SK-N-SH (cell line): ENCODE measurements around the gene HSPA1L.

Experiments used
- CHD2 ChIP-seq: fragments of 150-350 bp; IDR thresholded peaks from 2 replicates; pipeline ENCODE4 v1.6.1; 2018; ENCODE audit warnings: low read length; ENCODE audit not compliant: partially characterized antibody
- EP300 ChIP-seq, 2 experiments: IDR thresholded peaks; 2 replicates each; pipeline versions ENCODE4 v1.4.0 to v1.6.1; 2012; ENCODE audit warnings: borderline replicate concordance in 1 of 2, low read depth in 1 of 2, low read length in 1 of 2
- EZH2phosphoT487 ChIP-seq: fragments of 200-600 bp; sonication (generic); IDR thresholded peaks from 2 replicates; pipeline ENCODE4 v1.6.1; 2017; ENCODE audit warnings: low read depth, mixed run types, mild to moderate bottlenecking, antibody characterized with exemption, moderate library complexity, borderline replicate concordance
- FOXJ3 ChIP-seq: sonication (generic); formaldehyde crosslinking; IDR thresholded peaks from 2 replicates; pipeline ENCODE4 v1.5.1; 2020; ENCODE audit warnings: mild to moderate bottlenecking, missing genetic modification reagents
- NFIC ChIP-seq: IDR thresholded peaks from 2 replicates; pipeline ENCODE4 v1.4.0; 2012; ENCODE audit warnings: borderline replicate concordance
- NRF1 ChIP-seq: IDR thresholded peaks from 2 replicates; pipeline ENCODE4 v1.6.1; 2012; ENCODE audit warnings: low read depth, mild to moderate bottlenecking, low read length
- POLR2AphosphoS5 ChIP-seq: IDR thresholded peaks from 2 replicates; pipeline ENCODE4 v1.6.1; 2012; ENCODE audit warnings: low read depth, low read length
- RAD21 ChIP-seq: IDR thresholded peaks from 2 replicates; pipeline ENCODE4 v1.6.1; 2012; ENCODE audit warnings: mild to moderate bottlenecking, low read length
- SMC3 ChIP-seq: IDR thresholded peaks from 2 replicates; pipeline ENCODE4 v1.6.1; 2012; ENCODE audit warnings: low read depth, low read length, improper control_type of control experiment
- TF ChIP-seq, protein P1 (sequence below): fragments of 200-600 bp; sonication (generic); IDR thresholded peaks from 2 replicates; pipeline ENCODE4 v1.6.1; 2017; ENCODE audit warnings: antibody characterized with exemption, mild to moderate bottlenecking, moderate library complexity
- TF ChIP-seq, protein P2 (sequence below): fragments of 150-350 bp; IDR thresholded peaks from 2 replicates; pipeline ENCODE4 v1.6.1; 2016; ENCODE audit warnings: mild to moderate bottlenecking, low read depth, low read length
- TF ChIP-seq, protein P3 (sequence below): IDR thresholded peaks from 2 replicates; pipeline ENCODE4 v1.4.0; 2012; ENCODE audit warnings: low read depth, borderline replicate concordance
- TF ChIP-seq, protein P4 (sequence below): IDR thresholded peaks from 2 replicates; pipeline ENCODE4 v1.4.0; 2012; ENCODE audit warnings: low read depth, borderline replicate concordance
- TF ChIP-seq, protein P5 (sequence below): IDR thresholded peaks from 2 replicates; pipeline ENCODE4; 2012

DNA sequence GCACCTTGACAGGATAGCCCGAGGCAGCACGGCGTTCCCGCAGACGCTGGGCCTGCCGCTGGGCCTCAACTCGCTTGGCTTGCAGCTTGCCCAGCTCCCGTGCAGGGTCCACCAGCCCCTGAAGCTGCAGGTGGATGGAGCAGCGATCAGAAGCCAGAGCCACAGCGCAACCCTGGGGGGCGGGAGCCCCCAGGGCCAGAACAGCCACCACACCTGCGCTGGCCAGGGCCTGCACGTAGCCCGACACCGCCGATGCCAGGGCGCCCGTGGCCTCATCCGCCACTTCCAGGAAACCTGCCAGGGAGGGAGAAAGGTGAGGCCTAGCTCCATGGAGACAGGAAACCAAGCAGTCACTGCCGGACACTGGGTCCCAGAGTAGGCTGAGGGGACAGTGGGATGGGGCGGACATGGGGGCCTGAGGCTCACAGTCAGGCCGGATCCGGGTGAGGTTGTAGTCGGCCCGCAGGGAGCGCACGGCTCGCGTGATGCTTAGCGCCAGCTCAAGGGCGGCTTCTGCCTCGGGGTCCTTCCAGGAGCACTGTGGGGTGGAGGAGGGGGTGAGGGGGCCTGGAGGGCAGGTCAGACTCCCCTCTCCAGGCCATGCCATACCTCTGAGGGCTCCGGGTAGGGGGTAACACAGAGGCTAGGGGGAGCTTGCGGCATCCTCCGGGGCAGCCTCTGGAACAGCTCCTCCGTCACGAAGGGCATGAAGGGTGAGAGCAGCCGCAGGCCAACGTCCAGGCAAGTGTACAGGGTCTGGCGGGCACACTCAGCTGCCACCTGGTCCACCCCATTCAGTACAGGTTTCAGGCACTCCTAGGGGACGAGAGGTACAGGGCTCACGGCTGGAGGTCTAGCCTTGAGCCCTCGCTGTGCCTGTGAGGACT lies 35.8 kb downstream of the HSPA1L start:
- TF ChIP-seq, protein P1, sequence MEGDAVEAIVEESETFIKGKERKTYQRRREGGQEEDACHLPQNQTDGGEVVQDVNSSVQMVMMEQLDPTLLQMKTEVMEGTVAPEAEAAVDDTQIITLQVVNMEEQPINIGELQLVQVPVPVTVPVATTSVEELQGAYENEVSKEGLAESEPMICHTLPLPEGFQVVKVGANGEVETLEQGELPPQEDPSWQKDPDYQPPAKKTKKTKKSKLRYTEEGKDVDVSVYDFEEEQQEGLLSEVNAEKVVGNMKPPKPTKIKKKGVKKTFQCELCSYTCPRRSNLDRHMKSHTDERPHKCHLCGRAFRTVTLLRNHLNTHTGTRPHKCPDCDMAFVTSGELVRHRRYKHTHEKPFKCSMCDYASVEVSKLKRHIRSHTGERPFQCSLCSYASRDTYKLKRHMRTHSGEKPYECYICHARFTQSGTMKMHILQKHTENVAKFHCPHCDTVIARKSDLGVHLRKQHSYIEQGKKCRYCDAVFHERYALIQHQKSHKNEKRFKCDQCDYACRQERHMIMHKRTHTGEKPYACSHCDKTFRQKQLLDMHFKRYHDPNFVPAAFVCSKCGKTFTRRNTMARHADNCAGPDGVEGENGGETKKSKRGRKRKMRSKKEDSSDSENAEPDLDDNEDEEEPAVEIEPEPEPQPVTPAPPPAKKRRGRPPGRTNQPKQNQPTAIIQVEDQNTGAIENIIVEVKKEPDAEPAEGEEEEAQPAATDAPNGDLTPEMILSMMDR, result no peak
- TF ChIP-seq EZH2phosphoT487, result no peak
- no peak for TF ChIP-seq NRF1
- no peak for TF ChIP-seq RAD21
- TF ChIP-seq, protein P2, sequence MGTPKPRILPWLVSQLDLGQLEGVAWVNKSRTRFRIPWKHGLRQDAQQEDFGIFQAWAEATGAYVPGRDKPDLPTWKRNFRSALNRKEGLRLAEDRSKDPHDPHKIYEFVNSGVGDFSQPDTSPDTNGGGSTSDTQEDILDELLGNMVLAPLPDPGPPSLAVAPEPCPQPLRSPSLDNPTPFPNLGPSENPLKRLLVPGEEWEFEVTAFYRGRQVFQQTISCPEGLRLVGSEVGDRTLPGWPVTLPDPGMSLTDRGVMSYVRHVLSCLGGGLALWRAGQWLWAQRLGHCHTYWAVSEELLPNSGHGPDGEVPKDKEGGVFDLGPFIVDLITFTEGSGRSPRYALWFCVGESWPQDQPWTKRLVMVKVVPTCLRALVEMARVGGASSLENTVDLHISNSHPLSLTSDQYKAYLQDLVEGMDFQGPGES, result no peak
- no peak for TF ChIP-seq NFIC
- TF ChIP-seq FOXJ3 (CRISPR knock-in tag), result no peak
- TF ChIP-seq EP300 (IDR thresholded peaks at IDR 0.05; ENCODE audit: borderline replicate concordance in 1 of 2, low read depth in 1 of 2, low read length in 1 of 2), result no peak
- no peak for TF ChIP-seq CHD2
- TF ChIP-seq, protein P3, sequence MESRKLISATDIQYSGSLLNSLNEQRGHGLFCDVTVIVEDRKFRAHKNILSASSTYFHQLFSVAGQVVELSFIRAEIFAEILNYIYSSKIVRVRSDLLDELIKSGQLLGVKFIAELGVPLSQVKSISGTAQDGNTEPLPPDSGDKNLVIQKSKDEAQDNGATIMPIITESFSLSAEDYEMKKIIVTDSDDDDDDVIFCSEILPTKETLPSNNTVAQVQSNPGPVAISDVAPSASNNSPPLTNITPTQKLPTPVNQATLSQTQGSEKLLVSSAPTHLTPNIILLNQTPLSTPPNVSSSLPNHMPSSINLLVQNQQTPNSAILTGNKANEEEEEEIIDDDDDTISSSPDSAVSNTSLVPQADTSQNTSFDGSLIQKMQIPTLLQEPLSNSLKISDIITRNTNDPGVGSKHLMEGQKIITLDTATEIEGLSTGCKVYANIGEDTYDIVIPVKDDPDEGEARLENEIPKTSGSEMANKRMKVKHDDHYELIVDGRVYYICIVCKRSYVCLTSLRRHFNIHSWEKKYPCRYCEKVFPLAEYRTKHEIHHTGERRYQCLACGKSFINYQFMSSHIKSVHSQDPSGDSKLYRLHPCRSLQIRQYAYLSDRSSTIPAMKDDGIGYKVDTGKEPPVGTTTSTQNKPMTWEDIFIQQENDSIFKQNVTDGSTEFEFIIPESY, result no peak
- no peak for TF ChIP-seq SMC3
- TF ChIP-seq, protein P4, sequence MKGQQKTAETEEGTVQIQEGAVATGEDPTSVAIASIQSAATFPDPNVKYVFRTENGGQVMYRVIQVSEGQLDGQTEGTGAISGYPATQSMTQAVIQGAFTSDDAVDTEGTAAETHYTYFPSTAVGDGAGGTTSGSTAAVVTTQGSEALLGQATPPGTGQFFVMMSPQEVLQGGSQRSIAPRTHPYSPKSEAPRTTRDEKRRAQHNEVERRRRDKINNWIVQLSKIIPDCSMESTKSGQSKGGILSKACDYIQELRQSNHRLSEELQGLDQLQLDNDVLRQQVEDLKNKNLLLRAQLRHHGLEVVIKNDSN, result no peak
- no peak for TF ChIP-seq POLR2AphosphoS5
- TF ChIP-seq, protein P5, sequence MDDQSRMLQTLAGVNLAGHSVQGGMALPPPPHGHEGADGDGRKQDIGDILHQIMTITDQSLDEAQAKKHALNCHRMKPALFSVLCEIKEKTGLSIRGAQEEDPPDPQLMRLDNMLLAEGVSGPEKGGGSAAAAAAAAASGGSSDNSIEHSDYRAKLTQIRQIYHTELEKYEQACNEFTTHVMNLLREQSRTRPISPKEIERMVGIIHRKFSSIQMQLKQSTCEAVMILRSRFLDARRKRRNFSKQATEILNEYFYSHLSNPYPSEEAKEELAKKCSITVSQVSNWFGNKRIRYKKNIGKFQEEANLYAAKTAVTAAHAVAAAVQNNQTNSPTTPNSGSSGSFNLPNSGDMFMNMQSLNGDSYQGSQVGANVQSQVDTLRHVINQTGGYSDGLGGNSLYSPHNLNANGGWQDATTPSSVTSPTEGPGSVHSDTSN, result no peak
